GM23338 (cell line): ENCODE measurements around the gene NUP214. TPM values are rescaled to one million over a fixed set of nuclear protein-coding genes. Genes with fewer than 3 reads are reported as not detected.

ENCODE experiments used
- ATAC-seq: fragments of 200-7000 bp; cut with Tn5 transposase; 3 replicates; pipeline ENCODE4 v1.9.1; 2020
- DNase-seq: peaks from one replicate; pipeline ENCODE4 v3.0.0-alpha.2; 2015; ENCODE audit warnings: low spot score
- H2AFZ ChIP-seq: fragments of 200-600 bp; sonication (generic); 2 replicates; pipeline ENCODE4 v1.8.0; 2016; ENCODE audit warnings: antibody characterized with exemption, mild to moderate bottlenecking, moderate library complexity
- H3F3A ChIP-seq: fragments of 200-600 bp; sonication (generic); replicated peaks from 2 replicates; pipeline ENCODE4 v1.8.0; 2017; ENCODE audit warnings: antibody characterized with exemption, mixed run types, low read depth
- H3K27ac ChIP-seq: fragments of 200-600 bp; sonication (generic); 2 replicates; pipeline ENCODE4 v1.6.1; 2016; ENCODE audit warnings: low read depth
- H3K27me3 ChIP-seq: fragments of 200-600 bp; sonication (generic); 2 replicates; pipeline ENCODE4 v1.8.0; 2016; ENCODE audit warnings: mild to moderate bottlenecking, mixed run types, moderate library complexity; ENCODE audit not compliant: insufficient read depth
- H3K36me3 ChIP-seq: fragments of 200-600 bp; sonication (generic); 2 replicates; pipeline ENCODE4 v1.8.0; 2016; ENCODE audit warnings: mild to moderate bottlenecking; ENCODE audit not compliant: insufficient read depth
- H3K4me1 ChIP-seq: fragments of 200-600 bp; sonication (generic); 2 replicates; pipeline ENCODE4 v1.8.0; 2016; ENCODE audit warnings: mild to moderate bottlenecking, moderate library complexity; ENCODE audit not compliant: insufficient read depth
- H3K4me2 ChIP-seq: fragments of 200-600 bp; sonication (generic); 2 replicates; pipeline ENCODE4 v1.7.1; 2017; ENCODE audit warnings: mixed run types
- H3K4me3 ChIP-seq: fragments of 200-600 bp; sonication (generic); 2 replicates; pipeline ENCODE4 v1.6.1; 2016; ENCODE audit warnings: mixed run types
- H3K79me2 ChIP-seq: fragments of 200-600 bp; sonication (generic); replicated peaks from 2 replicates; pipeline ENCODE4 v1.8.0; 2017; ENCODE audit warnings: mild to moderate bottlenecking; ENCODE audit not compliant: insufficient read depth
- H3K9me2 ChIP-seq: fragments of 200-600 bp; sonication (generic); 2 replicates; pipeline ENCODE4 v1.8.0; 2017; ENCODE audit not compliant: insufficient read depth
- H4K20me1 ChIP-seq: fragments of 200-600 bp; sonication (generic); replicated peaks from 2 replicates; pipeline ENCODE4 v1.8.0; 2017; ENCODE audit warnings: mild to moderate bottlenecking; ENCODE audit not compliant: insufficient read depth
- H3K27ac Mint-ChIP-seq: 2 replicates; pipeline ENCODE4 v1.8.0; 2020; ENCODE audit warnings: inconsistent platforms, mild to moderate bottlenecking, moderate library complexity, mixed read lengths
- H3K27me3 Mint-ChIP-seq: 3 replicates; pipeline ENCODE4 v1.8.0; 2022; ENCODE audit warnings: low read depth, mild to moderate bottlenecking, moderate library complexity, mixed read lengths, inconsistent platforms; ENCODE audit not compliant: insufficient read depth, poor library complexity
- H3K36me3 Mint-ChIP-seq: 3 replicates; pipeline ENCODE4 v1.8.0; 2021; ENCODE audit warnings: low read depth, mild to moderate bottlenecking, inconsistent platforms, moderate library complexity, mixed read lengths
- H3K4me1 Mint-ChIP-seq: 3 replicates; pipeline ENCODE4 v1.8.0; 2020; ENCODE audit warnings: mild to moderate bottlenecking, inconsistent platforms, mixed read lengths
- H3K4me3 Mint-ChIP-seq: 3 replicates; pipeline ENCODE4 v1.8.0; 2021; ENCODE audit warnings: moderate library complexity, mild to moderate bottlenecking, inconsistent platforms, mixed read lengths
- H3K9me3 Mint-ChIP-seq: 3 replicates; pipeline ENCODE4 v1.8.0; 2020; ENCODE audit warnings: moderate library complexity, mild to moderate bottlenecking, inconsistent platforms, mixed read lengths
- CREB1 ChIP-seq: fragments of 250-450 bp; sonication (Bioruptor Pico); IDR thresholded peaks from 2 replicates; pipeline ENCODE4 v1.5.0; 2020; ENCODE audit warnings: low read depth, mild to moderate bottlenecking, moderate library complexity
- EZH2 ChIP-seq: fragments of 200-600 bp; sonication (generic); IDR thresholded peaks from one replicate; pipeline ENCODE4 v1.8.0; 2017; ENCODE audit warnings: antibody characterized with exemption, mild to moderate bottlenecking, low read depth; ENCODE audit not compliant: unreplicated experiment
- EZH2phosphoT487 ChIP-seq: fragments of 200-600 bp; sonication (generic); IDR thresholded peaks from one replicate; pipeline ENCODE4 v1.8.1; 2018; ENCODE audit warnings: antibody characterized with exemption; ENCODE audit not compliant: unreplicated experiment
- JUNB ChIP-seq: IDR thresholded peaks from one replicate; pipeline ENCODE4 v1.6.1; 2016; ENCODE audit warnings: antibody characterized with exemption; ENCODE audit not compliant: unreplicated experiment
- POLR2AphosphoS5 ChIP-seq: IDR thresholded peaks from 2 replicates; pipeline ENCODE4 v1.6.1; 2016; ENCODE audit warnings: antibody characterized with exemption, low read depth
- STAT1 ChIP-seq: IDR thresholded peaks from one replicate; pipeline ENCODE4 v1.6.1; 2016; ENCODE audit warnings: antibody characterized with exemption; ENCODE audit not compliant: unreplicated experiment
- ZNF114 ChIP-seq: fragments of 250-450 bp; sonication (Bioruptor Pico); IDR thresholded peaks from 2 replicates; pipeline ENCODE4 v1.5.0; 2020; ENCODE audit warnings: mild to moderate bottlenecking, moderate library complexity
- ZNF331 ChIP-seq: fragments of 250-450 bp; sonication (Bioruptor Pico); IDR thresholded peaks from 2 replicates; pipeline ENCODE4 v1.5.0; 2020; ENCODE audit warnings: low read depth, mild to moderate bottlenecking, moderate library complexity
- polyA plus RNA-seq: library from polyadenylated mRNA; unstranded; fragments of >200 nt; fragmentation: Nextera tagmentation; extraction: Ambion mirVana; gene quantifications from 2 replicates; pipeline ENCODE4 v1.2.1, GENCODE V29; 2016
- total RNA-seq: library from RNA; depleted of rRNA; stranded (reverse); fragments of >200 nt; shearing (Covaris generic); gene quantifications from 2 replicates; pipeline ENCODE4 v1.2.3, GENCODE V29; 2014
- TF ChIP-seq, protein P1 (sequence below), 2 experiments: fragments of 200-600 bp in 1 of 2; sonication (generic) in 1 of 2; conservative IDR thresholded peaks; 2 replicates each; pipeline versions ENCODE4 v1.5.1 to v1.6.1; 2016 to 2017; ENCODE audit warnings: antibody characterized with exemption in 2 of 2, low read depth in 2 of 2, mild to moderate bottlenecking in 2 of 2, moderate library complexity in 1 of 2
- TF ChIP-seq, protein P2 (sequence below): IDR thresholded peaks from 2 replicates; pipeline ENCODE4 v1.6.1; 2016; ENCODE audit warnings: antibody characterized with exemption

The NUP214 gene
- total and polyA plus RNA-seq, 2 experiments from 2014 or later = 36.0 to 57.0 TPM

DNA sequence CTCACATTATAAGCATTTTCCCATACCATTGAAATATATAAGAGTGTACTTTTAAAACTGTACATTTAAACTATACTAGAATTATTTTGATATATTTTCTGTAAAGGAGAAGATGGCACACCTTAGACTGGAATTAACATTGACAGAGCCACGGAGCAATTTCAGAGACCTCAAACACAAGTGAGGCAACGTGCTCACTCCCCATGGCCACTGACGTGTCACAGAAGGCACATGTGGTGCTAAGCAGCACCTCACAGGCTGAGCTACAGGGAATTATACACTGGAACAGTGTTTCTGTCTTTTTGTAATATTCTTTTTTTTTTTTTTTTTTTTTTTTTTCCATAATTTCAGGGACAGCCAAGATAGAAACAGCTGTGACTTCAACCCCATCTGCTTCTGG is 66.5 kb downstream of the NUP214 start:
- Histone ChIP-seq H3K36me3 (peaks cover 27% of the 10 kb centered on the region; the same call in 1 of the 2 replicates), H3K27me3 (no peaks in the 10 kb centered on the region), H3K9me2 (no peaks in the 10 kb centered on the region), H2AFZ (no peak overlapping the region), H4K20me1 (0 out of 2 replicates have a peak, but pooled peaks cover 4% of the 10 kb centered on the region), H3K27ac (no peak overlapping the region), H3K4me3 (no peak overlapping the region), H3K4me2 (no peak overlapping the region), H3K4me1 (no peaks in the 10 kb centered on the region), H3F3A (no peaks in the 10 kb centered on the region; the same call in 1 of the 2 replicates), H3K79me2 (no peaks in the 10 kb centered on the region)
- H3K9me3 Mint-ChIP-seq = no peaks in the 10 kb centered on the region
- no peak for DNase-seq
- H3K4me3 Mint-ChIP-seq = no peak overlapping the region
- no peaks in the 10 kb centered on the region for H3K4me1 Mint-ChIP-seq
- no peak for ATAC-seq
- TF ChIP-seq EZH2 (no peak), JUNB (no peak), ZNF114 (CRISPR knock-in tag) (no peak), STAT1 (no peak), POLR2AphosphoS5 (no peak)
- peaks cover 2% of the 10 kb centered on the region for H3K27me3 Mint-ChIP-seq
- no peak overlapping the region for H3K27ac Mint-ChIP-seq
- H3K36me3 Mint-ChIP-seq = peaks cover 39% of the 10 kb centered on the region; the same call in 2 of the 3 replicates

DNA sequence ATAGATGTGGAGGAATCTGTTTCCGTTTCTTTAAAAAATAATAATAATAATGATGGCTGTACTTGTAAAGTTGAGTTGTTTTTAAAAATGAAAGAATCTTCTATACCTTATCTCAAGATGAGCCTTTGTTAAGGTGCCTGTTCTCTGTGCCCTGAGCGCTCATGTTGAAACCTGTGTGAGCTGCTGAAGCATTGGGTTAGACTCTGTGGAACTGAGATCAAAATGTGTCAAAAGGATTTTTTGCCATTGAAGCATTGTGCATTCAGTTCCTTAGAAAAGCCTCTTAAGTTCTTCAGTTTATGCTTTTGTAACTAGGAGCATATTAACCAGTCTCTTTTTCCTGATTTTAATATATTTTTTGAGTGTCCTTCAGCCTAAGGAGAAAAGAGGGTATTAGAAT is 67.7 kb downstream of the NUP214 start:
- no peaks in the 10 kb centered on the region for H3K27me3 ChIP-seq
- H3K79me2 ChIP-seq = no peaks in the 10 kb centered on the region
- no peaks in the 10 kb centered on the region for H3K4me1 ChIP-seq
- H4K20me1 ChIP-seq = 0 out of 2 replicates have a peak, but pooled peaks cover 4% of the 10 kb centered on the region
- no peak overlapping the region for H3K4me3 ChIP-seq
- no peak for DNase-seq
- H2AFZ ChIP-seq = no peak overlapping the region
- no peaks in the 10 kb centered on the region; the same call in 1 of the 2 replicates for H3F3A ChIP-seq
- no peak for TF ChIP-seq EZH2
- no peak for TF ChIP-seq POLR2AphosphoS5
- TF ChIP-seq STAT1 = no peak
- TF ChIP-seq JUNB = no peak
- TF ChIP-seq ZNF331 (CRISPR knock-in tag) = no peak
- no peak for TF ChIP-seq ZNF114 (CRISPR knock-in tag)
- TF ChIP-seq, protein P1, sequence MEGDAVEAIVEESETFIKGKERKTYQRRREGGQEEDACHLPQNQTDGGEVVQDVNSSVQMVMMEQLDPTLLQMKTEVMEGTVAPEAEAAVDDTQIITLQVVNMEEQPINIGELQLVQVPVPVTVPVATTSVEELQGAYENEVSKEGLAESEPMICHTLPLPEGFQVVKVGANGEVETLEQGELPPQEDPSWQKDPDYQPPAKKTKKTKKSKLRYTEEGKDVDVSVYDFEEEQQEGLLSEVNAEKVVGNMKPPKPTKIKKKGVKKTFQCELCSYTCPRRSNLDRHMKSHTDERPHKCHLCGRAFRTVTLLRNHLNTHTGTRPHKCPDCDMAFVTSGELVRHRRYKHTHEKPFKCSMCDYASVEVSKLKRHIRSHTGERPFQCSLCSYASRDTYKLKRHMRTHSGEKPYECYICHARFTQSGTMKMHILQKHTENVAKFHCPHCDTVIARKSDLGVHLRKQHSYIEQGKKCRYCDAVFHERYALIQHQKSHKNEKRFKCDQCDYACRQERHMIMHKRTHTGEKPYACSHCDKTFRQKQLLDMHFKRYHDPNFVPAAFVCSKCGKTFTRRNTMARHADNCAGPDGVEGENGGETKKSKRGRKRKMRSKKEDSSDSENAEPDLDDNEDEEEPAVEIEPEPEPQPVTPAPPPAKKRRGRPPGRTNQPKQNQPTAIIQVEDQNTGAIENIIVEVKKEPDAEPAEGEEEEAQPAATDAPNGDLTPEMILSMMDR (conservative IDR thresholded peaks at IDR 0.05; ENCODE audit: low read depth in 2 of 2) = no peak
- no peak for TF ChIP-seq EZH2phosphoT487
- TF ChIP-seq, protein P2, sequence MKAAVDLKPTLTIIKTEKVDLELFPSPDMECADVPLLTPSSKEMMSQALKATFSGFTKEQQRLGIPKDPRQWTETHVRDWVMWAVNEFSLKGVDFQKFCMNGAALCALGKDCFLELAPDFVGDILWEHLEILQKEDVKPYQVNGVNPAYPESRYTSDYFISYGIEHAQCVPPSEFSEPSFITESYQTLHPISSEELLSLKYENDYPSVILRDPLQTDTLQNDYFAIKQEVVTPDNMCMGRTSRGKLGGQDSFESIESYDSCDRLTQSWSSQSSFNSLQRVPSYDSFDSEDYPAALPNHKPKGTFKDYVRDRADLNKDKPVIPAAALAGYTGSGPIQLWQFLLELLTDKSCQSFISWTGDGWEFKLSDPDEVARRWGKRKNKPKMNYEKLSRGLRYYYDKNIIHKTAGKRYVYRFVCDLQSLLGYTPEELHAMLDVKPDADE = no peak
- TF ChIP-seq CREB1 (CRISPR knock-in tag) = no peak
- H3K4me2 ChIP-seq = no peak overlapping the region
- Mint-ChIP-seq H3K27ac (no peak overlapping the region), H3K36me3 (peaks cover 47% of the 10 kb centered on the region), H3K9me3 (no peaks in the 10 kb centered on the region), H3K4me3 (no peak overlapping the region), H3K27me3 (peaks cover 4% of the 10 kb centered on the region), H3K4me1 (no peaks in the 10 kb centered on the region)
- H3K9me2 ChIP-seq = no peaks in the 10 kb centered on the region
- H3K27ac ChIP-seq = no peak overlapping the region
- H3K36me3 ChIP-seq = peaks cover 34% of the 10 kb centered on the region; the same call in 1 of the 2 replicates
- no peak for ATAC-seq
